Right atrium auricular region (tissue), 2 donors: ENCODE data around the gene GMPR2. TPM values are rescaled to one million over a fixed set of nuclear protein-coding genes. Genes with fewer than 3 reads are reported as not detected.

ENCODE experiments used
- DNase-seq: peaks from one replicate; pipeline ENCODE4 v3.0.0-alpha.2; 2019; ENCODE audit warnings: low spot score
- H3K27ac ChIP-seq, 2 donors: fragments of 200-600 bp; sonication (generic); 1 replicate in 1 of 2; 2 replicates in 1 of 2; pipeline ENCODE4 v1.5.1; 2016 to 2019
- H3K27me3 ChIP-seq, 2 donors: fragments of 200-600 bp; sonication (generic); one replicate each; pipeline versions ENCODE4 v1.5.1 to v1.6.0; 2017 to 2019
- H3K36me3 ChIP-seq: fragments of 200-600 bp; sonication (generic); one replicate; pipeline ENCODE4 v1.5.1; 2016
- H3K4me1 ChIP-seq, 2 donors: fragments of 200-600 bp; sonication (generic); one replicate each; pipeline versions ENCODE4 v1.5.1 to v1.6.0; 2017 to 2019
- H3K4me3 ChIP-seq, 2 donors: fragments of 200-600 bp; sonication (generic); 1 replicate in 1 of 2; 2 replicates in 1 of 2; pipeline ENCODE4 v1.5.1; 2017 to 2019; ENCODE audit warnings: mild to moderate bottlenecking in 1 of 2, moderate library complexity in 1 of 2
- H3K9me3 ChIP-seq, 2 donors: fragments of 200-600 bp; sonication (generic); one replicate each; pipeline ENCODE4 v1.5.1; 2019
- CTCF ChIP-seq, 2 donors: fragments of 200-600 bp; sonication (generic); IDR thresholded peaks; one replicate each; pipeline ENCODE4 v1.5.1; 2019; ENCODE audit warnings: antibody characterized with exemption in 2 of 2
- total RNA-seq, 2 donors: library from RNA; depleted of rRNA; stranded (reverse); fragments of >200 nt; gene quantifications; one replicate each; pipeline ENCODE4 v1.1.0, GENCODE V29; 2016

Gene GMPR2
- total RNA-seq, 2 donors from 2014 or later: 28.1 to 31.7 TPM

DNA sequence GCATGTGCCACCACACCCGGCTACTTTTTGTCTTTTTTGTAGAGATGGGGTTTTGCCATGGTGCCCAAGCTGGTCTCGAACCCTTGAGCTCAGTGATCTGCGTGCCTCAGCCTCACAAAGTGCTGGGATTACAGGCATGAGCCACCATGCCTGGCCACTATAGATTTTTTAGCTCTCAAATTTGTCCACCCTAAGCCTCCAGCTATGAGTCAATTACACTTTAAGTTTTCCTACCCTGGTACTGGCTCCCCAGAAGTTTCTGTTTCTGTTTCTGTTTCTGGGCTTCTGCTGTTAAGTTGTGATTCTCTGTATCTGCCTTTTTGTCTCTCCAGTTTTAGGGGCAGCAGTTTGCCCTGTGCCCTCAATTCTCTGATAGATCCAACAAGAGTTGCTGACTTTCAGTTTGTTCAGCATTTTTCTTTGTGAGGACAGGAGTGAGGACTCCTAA is 14.1 kb downstream of the GMPR2 start:
- peaks cover 0 to 9% of the 10 kb centered on the region in 2 donors for H3K4me1 ChIP-seq
- no peaks in the 10 kb centered on the region for H3K36me3 ChIP-seq
- H3K4me3 ChIP-seq: no peak overlapping the region
- DNase-seq: no peak
- H3K9me3 ChIP-seq: no peaks in the 10 kb centered on the region
- no peak overlapping the region for H3K27ac ChIP-seq
- no peak for TF ChIP-seq CTCF (IDR thresholded peaks at IDR 0.05)
- H3K27me3 ChIP-seq: no peaks in the 10 kb centered on the region

- H3K27me3 ChIP-seq: no peaks in the 10 kb centered on the region
- no peak overlapping the region for H3K27ac ChIP-seq
- DNase-seq: no peak
- H3K4me1 ChIP-seq: peaks cover 0 to 6% of the 10 kb centered on the region in 2 donors
- no peaks in the 10 kb centered on the region for H3K36me3 ChIP-seq
- no peak for TF ChIP-seq CTCF (IDR thresholded peaks at IDR 0.05)
- no peaks in the 10 kb centered on the region for H3K9me3 ChIP-seq
- H3K4me3 ChIP-seq: no peak overlapping the region
Measured at GRCh38 chr14:24247422-24247821, 14.7 kb downstream of the GMPR2 start.

- no peak for TF ChIP-seq CTCF (IDR thresholded peaks at IDR 0.05)
- no peak overlapping the region for H3K27ac ChIP-seq
- DNase-seq: no peak
Measured at GRCh38 chr14:24249230-24250021, 16.7 kb downstream of the GMPR2 start.

GRCh38 chr14:24250354-24250753 is 17.6 kb downstream of the GMPR2 start:
- DNase-seq: no peak
- H3K36me3 ChIP-seq: no peaks in the 10 kb centered on the region
- H3K9me3 ChIP-seq: no peaks in the 10 kb centered on the region
- no peak for TF ChIP-seq CTCF (IDR thresholded peaks at IDR 0.05)
- H3K27ac ChIP-seq: no peak overlapping the region
- no peaks in the 10 kb centered on the region for H3K4me1 ChIP-seq
- H3K4me3 ChIP-seq: no peak overlapping the region
- no peaks in the 10 kb centered on the region for H3K27me3 ChIP-seq

More at GRCh38 chr14:24249230-24250021, 16.7 kb downstream of the GMPR2 start:
- Histone ChIP-seq H3K9me3 (no peaks in the 10 kb centered on the region), H3K4me3 (no peak overlapping the region), H3K36me3 (no peaks in the 10 kb centered on the region), H3K4me1 (no peaks in the 10 kb centered on the region), H3K27me3 (no peaks in the 10 kb centered on the region)

DNA sequence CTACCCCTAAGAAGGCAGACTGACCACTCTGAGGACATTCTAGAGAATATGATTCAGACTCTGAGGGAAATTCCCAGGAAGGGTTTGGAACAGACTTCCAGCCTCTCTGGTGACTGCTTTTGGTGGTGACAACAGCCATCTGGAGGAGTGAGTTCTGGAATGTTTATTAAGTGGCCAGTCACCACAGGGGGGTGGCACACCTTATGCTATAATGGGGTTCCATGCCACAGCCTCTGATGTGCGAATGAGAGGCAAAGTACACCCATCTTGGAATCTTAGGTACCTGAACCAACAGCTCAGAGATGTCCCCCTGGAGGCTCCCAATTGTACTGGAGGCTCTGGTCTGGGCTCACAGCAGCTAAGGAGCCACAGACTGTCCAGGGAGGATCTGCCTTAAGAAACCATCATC is 19.2 kb downstream of the GMPR2 start:
- no peak overlapping the region for H3K4me3 ChIP-seq
- no peaks in the 10 kb centered on the region for H3K27me3 ChIP-seq
- DNase-seq: no peak
- no peaks in the 10 kb centered on the region for H3K4me1 ChIP-seq
- no peak for TF ChIP-seq CTCF (IDR thresholded peaks at IDR 0.05)
- no peaks in the 10 kb centered on the region for H3K9me3 ChIP-seq
- H3K27ac ChIP-seq: no peak overlapping the region
- no peaks in the 10 kb centered on the region for H3K36me3 ChIP-seq
